ENCODE measurements around the gene CELF4. TPM values are rescaled to one million over a fixed set of nuclear protein-coding genes. Genes with fewer than 3 reads are reported as not detected.

CELF4 gene
- total RNA-seq, 1 experiment from 2014 or later = not detected

- intact Hi-C loops (cut with micrococcal nuclease; ENCODE audit: unreplicated experiment) (no loop called here), in situ Hi-C loops (cut with HindIII; ENCODE audit: low pct_unique_long_range_greater_than_20kb, low sequenced_read_pairs) (no loop called here)
- TF ChIP-seq, protein P1, sequence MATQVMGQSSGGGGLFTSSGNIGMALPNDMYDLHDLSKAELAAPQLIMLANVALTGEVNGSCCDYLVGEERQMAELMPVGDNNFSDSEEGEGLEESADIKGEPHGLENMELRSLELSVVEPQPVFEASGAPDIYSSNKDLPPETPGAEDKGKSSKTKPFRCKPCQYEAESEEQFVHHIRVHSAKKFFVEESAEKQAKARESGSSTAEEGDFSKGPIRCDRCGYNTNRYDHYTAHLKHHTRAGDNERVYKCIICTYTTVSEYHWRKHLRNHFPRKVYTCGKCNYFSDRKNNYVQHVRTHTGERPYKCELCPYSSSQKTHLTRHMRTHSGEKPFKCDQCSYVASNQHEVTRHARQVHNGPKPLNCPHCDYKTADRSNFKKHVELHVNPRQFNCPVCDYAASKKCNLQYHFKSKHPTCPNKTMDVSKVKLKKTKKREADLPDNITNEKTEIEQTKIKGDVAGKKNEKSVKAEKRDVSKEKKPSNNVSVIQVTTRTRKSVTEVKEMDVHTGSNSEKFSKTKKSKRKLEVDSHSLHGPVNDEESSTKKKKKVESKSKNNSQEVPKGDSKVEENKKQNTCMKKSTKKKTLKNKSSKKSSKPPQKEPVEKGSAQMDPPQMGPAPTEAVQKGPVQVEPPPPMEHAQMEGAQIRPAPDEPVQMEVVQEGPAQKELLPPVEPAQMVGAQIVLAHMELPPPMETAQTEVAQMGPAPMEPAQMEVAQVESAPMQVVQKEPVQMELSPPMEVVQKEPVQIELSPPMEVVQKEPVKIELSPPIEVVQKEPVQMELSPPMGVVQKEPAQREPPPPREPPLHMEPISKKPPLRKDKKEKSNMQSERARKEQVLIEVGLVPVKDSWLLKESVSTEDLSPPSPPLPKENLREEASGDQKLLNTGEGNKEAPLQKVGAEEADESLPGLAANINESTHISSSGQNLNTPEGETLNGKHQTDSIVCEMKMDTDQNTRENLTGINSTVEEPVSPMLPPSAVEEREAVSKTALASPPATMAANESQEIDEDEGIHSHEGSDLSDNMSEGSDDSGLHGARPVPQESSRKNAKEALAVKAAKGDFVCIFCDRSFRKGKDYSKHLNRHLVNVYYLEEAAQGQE (IDR thresholded peaks at IDR 0.05; ENCODE audit: insufficient read depth in 1 of 2, low read depth in 2 of 2, low read length in 1 of 2) = no peak
- no peak for TF ChIP-seq TCF7L2 (IDR thresholded peaks at IDR 0.05; ENCODE audit: low read depth, low read length)
- no peak for TF ChIP-seq POLR2AphosphoS5 (IDR thresholded peaks at IDR 0.05; ENCODE audit: low read depth, low read length)
- no peak for TF ChIP-seq SIN3A (IDR thresholded peaks at IDR 0.05; ENCODE audit: borderline replicate concordance, insufficient read depth, low read depth, low read length)
- no peak for TF ChIP-seq CTCF (IDR thresholded peaks at IDR 0.05)
- peaks cover 2% of the 10 kb centered on the region; the same call in 1 of the 2 replicates for H3K27me3 ChIP-seq (ENCODE audit: control insufficient read depth, insufficient read depth, low read length)
- no peak overlapping the region for H3K27ac ChIP-seq (ENCODE audit: low read length)
- H3K36me3 ChIP-seq (ENCODE audit: control insufficient read depth, insufficient read depth, low read length) = no peaks in the 10 kb centered on the region
- ChIA-PET POLR2A (no interaction called here), CTCF (no interaction called here)
- no peaks in the 10 kb centered on the region for H3K9me3 ChIP-seq (ENCODE audit: control insufficient read depth, insufficient read depth, low read depth, low read length)
- DNase-seq (ENCODE audit: low read depth, low spot score) (no peak), ATAC-seq (no peak)
- H3K4me1 ChIP-seq (ENCODE audit: control insufficient read depth, insufficient read depth, low read length) = no peaks in the 10 kb centered on the region
- H3K4me3 ChIP-seq (ENCODE audit: low read depth in 2 of 2, low read length in 2 of 2) = no peak overlapping the region
- no TSS peak for BruUV-seq (replicated peaks)
Observed at GRCh38 chr18:37546272-37546537, 19.4 kb downstream of the CELF4 start.

DNA sequence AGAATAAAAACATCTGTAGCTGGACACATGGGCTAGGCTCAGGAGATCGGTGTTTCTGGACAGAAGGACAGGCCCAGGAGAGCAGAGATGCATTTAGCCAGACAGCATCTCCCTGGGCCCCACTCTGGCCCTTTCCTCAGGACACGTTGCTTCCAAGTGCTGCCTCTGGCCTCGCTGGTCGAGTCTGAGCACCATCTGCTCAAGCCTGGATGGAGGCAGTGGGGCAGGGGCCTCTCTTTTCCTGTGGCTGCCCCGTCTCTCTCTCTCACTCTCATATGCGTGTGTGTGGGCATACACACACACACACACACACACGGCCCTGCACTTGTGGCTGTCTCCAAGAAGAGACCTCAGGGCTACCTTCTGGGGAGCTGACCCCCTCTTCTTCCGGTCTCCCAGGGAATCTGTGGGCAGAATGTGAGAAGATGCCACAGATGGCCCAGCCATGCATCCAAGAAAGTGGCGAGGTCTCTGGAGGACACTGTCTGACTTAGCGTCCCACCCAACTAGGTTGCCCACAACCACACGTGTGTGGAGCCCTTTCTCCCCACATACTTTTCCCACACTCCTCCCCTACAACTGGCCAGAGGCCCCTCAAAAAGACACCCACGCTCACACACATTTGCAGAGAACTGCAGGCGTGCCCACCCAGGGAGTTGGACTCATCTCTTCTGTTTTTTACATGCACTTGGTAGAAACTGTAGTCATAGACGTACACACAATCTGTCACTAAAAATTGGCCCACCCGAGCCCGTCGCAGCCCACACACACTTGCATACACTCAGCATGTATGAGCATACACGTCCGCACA lies 19.9 kb downstream of the CELF4 start:
- no peaks in the 10 kb centered on the region for H3K36me3 ChIP-seq (ENCODE audit: control insufficient read depth, insufficient read depth, low read length)
- CTCF ChIA-PET = no interaction called here
- H3K27ac ChIP-seq (ENCODE audit: low read length) = no peak overlapping the region
- TF ChIP-seq SIN3A (IDR thresholded peaks at IDR 0.05; ENCODE audit: borderline replicate concordance, insufficient read depth, low read depth, low read length) (no peak), CTCF (IDR thresholded peaks at IDR 0.05) (no peak), TCF7L2 (IDR thresholded peaks at IDR 0.05; ENCODE audit: low read depth, low read length) (no peak), POLR2AphosphoS5 (IDR thresholded peaks at IDR 0.05; ENCODE audit: low read depth, low read length) (no peak)
- TF ChIP-seq, protein P1 (IDR thresholded peaks at IDR 0.05; ENCODE audit: insufficient read depth in 1 of 2, low read depth in 2 of 2, low read length in 1 of 2) = no peak
- intact Hi-C loops (cut with micrococcal nuclease; ENCODE audit: unreplicated experiment) (no loop called here), in situ Hi-C loops (cut with HindIII; ENCODE audit: low pct_unique_long_range_greater_than_20kb, low sequenced_read_pairs) (no loop called here)
- POLR2A ChIA-PET = no interaction called here
- peaks cover 2% of the 10 kb centered on the region; the same call in 1 of the 2 replicates for H3K27me3 ChIP-seq (ENCODE audit: control insufficient read depth, insufficient read depth, low read length)
- BruUV-seq (replicated peaks) = no TSS peak
- no peaks in the 10 kb centered on the region for H3K9me3 ChIP-seq (ENCODE audit: control insufficient read depth, insufficient read depth, low read depth, low read length)
- H3K4me1 ChIP-seq (ENCODE audit: control insufficient read depth, insufficient read depth, low read length) = no peaks in the 10 kb centered on the region
- ATAC-seq = no peak
- DNase-seq (ENCODE audit: low read depth, low spot score) = no peak
- H3K4me3 ChIP-seq (ENCODE audit: low read depth in 2 of 2, low read length in 2 of 2) = no peak overlapping the region
